Stimulated activated CD4-positive, alpha-beta T cell treated with anti-CD3 and anti-CD28 coated beads, Interleukin-4, amount 100 ng/mL, for 1 hour (primary cell): ENCODE measurements around the gene GMDS.

Experiments
- DNase-seq: peaks from one replicate; pipeline ENCODE4 v3.0.0-alpha.2; 2020

Gene GMDS

GRCh38 chr6:1618311-1619097 lies 626.9 kb downstream of the GMDS start:
- DNase-seq: no peak

- DNase-seq: no peak
These were observed 627.7 kb downstream of the GMDS start for GRCh38 chr6:1617466-1618310.

DNA sequence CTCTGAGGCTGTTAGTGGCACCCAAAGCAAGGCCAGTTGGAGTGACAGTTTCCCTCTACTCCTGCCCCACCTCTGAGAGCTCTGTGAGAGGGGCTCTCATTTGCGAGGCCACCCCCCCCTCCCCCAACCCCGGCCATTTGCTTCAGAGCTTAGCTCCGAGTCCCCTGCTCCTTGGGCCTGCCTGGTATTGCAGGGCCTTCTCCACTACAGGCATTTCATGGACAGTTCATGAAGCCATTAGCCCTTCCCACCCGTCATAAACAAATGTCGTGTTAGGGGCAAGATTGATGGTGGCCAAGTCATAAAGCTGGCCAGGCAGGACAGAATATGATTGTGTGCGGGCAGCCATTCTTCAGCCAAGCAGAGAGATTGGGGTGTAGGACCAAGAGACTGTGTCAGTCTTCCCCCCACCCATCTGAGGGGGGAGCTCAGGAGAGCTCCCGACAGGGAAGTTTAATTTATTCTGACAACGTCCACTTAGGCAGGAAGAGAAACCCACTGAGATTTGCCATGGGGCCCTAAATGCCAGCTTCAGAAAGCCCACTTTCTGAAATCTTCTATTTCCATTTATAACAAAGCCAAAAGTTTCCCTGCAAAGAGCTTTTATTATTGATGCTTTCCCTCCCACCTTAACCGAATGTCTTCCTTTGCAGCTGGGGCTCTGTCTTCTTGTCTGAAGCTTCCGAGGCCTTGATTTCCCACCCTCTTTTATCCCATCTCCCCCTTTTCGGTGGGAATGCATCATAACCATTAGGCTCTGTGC lies 628.5 kb downstream of the GMDS start:
- no peak for DNase-seq

DNA sequence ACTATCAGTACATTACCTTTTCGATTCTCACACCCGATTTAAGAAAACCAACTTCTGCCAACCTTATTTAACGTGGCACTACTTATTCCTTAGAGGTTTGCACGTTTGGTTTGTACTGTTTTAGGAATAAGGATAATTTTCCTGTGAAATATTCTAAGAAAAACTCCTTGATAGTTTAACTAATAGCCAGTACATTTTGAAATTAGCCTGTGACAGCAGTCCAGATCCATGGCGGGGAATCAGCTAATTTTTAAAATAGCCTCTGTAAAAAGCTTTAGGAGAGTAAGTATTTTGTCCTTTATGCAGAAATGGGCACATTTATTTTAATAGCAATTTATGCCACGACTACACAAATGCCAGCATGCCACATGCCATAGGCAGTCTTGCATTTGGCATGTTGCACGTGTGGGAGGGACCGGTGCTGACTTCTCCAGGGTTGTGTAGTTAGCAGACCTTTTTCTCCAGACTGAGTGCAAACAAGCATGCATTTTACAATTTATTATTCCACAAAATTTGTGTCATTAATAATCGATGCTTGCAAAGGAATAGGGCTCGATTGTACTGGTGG lies 629.5 kb downstream of the GMDS start:
- DNase-seq: no peak

- DNase-seq: no peak
These were observed 630.1 kb downstream of the GMDS start for GRCh38 chr6:1615151-1615852.

DNA sequence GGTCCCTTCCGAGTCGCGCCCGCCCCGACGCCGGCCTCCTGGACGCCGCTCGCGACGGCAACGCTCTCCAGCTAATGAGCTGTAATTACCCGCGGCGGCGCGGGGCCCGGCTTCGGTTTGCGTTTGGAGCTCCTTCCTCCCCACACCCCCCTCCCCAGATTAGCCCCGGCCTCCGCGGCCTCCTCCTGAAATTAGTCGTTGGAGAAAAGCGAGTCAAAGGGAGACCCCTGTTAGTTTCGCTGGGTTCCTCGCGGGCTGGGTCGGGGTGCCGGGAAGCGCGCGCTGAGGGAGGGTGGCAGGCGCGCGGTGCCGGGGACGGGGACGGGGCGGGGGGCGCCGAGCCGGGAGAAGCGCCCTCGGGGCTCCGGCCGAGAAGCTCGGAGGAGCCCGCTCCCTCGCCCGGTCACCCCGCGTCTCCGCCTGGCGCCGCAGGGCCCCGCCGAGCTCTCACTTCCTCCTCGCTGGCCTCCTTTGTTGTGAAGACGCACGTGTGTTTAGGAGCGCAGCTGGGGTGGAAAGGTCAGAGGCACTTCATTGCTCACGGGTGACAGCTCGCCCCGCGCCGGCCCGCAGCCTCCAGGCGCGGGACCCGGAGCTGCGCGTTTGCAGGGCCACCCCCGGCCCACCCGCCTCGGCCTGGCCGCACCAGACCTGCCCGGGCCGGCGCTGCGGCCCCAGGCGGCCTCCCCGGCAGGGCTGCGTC lies 630.8 kb downstream of the GMDS start:
- no peak for DNase-seq

GRCh38 chr6:1613688-1614447 lies 631.5 kb downstream of the GMDS start:
- no peak for DNase-seq

DNA sequence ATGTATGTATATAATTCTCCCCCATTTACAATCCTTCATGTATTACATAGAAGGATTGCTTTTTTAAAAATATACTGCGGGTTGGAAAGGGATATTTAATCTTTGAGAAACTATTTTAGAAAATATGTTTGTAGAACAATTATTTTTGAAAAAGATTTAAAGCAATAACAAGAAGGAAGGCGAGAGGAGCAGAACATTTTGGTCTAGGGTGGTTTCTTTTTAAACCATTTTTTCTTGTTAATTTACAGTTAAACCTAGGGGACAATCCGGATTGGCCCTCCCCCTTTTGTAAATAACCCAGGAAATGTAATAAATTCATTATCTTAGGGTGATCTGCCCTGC lies 632.1 kb downstream of the GMDS start:
- no peak for DNase-seq

- DNase-seq: no peak
These were observed 632.5 kb downstream of the GMDS start for GRCh38 chr6:1612974-1613306.

- DNase-seq: no peak
These were observed 633.0 kb downstream of the GMDS start for GRCh38 chr6:1612299-1612973.

DNA sequence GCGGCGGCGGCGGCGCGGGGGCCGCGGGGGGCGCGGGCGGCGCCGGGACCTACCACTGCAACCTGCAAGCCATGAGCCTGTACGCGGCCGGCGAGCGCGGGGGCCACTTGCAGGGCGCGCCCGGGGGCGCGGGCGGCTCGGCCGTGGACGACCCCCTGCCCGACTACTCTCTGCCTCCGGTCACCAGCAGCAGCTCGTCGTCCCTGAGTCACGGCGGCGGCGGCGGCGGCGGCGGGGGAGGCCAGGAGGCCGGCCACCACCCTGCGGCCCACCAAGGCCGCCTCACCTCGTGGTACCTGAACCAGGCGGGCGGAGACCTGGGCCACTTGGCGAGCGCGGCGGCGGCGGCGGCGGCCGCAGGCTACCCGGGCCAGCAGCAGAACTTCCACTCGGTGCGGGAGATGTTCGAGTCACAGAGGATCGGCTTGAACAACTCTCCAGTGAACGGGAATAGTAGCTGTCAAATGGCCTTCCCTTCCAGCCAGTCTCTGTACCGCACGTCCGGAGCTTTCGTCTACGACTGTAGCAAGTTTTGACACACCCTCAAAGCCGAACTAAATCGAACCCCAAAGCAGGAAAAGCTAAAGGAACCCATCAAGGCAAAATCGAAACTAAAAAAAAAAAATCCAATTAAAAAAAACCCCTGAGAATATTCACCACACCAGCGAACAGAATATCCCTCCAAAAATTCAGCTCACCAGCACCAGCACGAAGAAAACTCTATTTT lies 633.7 kb downstream of the GMDS start:
- DNase-seq: no peak

DNA sequence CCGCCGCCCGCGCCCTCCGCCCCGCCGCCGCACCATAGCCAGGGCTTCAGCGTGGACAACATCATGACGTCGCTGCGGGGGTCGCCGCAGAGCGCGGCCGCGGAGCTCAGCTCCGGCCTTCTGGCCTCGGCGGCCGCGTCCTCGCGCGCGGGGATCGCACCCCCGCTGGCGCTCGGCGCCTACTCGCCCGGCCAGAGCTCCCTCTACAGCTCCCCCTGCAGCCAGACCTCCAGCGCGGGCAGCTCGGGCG lies 634.2 kb downstream of the GMDS start:
- no peak for DNase-seq

GRCh38 chr6:1610497-1611321 lies 634.7 kb downstream of the GMDS start:
- no peak for DNase-seq

GRCh38 chr6:1609648-1610496 lies 635.5 kb downstream of the GMDS start, which contains the start of gene FOXC1:
Gene FOXC1 (plus strand): TSS chr6:1609915. CDS start chr6:1610446, 531 bp downstream.
- DNase-seq: no peak

DNA sequence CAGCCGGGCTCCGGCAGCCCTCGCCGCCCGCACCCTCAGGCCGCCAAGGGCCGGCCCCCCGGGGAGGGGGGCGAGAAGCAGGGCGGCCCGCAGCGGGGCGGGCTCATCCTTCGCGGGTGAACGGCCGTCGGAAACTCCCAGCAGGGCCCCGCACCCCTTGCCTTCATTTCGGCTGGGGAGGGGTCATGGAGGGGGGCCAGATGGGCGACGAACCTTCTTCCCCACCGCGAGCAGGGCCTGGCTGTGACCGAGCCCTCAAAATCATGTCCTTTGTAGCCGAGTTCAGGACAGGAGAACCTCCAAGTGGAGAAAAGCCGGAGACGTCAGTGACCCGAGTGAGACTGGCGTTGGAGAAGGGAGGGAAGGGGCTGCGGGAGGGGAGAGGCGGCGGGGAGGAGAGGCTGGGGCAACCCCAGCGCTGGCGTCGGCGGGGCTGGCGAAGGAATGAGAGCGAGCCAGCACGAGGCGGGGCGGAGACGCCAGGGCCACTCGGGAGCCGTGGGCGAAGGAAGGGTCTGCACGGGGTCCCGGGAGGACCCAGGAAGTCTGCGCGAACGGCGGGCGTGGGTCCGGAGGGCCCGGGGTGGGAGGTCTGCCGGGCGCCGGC lies 636.3 kb downstream of the GMDS start:
- no peak for DNase-seq

- no peak for DNase-seq
These were observed 637.0 kb downstream of the GMDS start for GRCh38 chr6:1608222-1609040.
